IMR-90 (cell line): ENCODE data around the gene CALD1.

Experiments
- CEBPB ChIP-seq: IDR thresholded peaks from 2 replicates; pipeline ENCODE4 v1.6.1; 2012; ENCODE audit warnings: low read depth, low read length, improper control_type of control experiment
- CHD1 ChIP-seq: IDR thresholded peaks from 2 replicates; pipeline ENCODE4 v1.6.1; 2012; ENCODE audit warnings: low read depth, low read length, improper control_type of control experiment
- CTCF ChIP-seq: conservative IDR thresholded peaks from 2 replicates; pipeline ENCODE4 v1.5.1; 2012; ENCODE audit warnings: mild to moderate bottlenecking, low read depth, low read length, improper control_type of control experiment
- ELK1 ChIP-seq: fragments of 150-350 bp; IDR thresholded peaks from 2 replicates; pipeline ENCODE4 v1.6.1; 2016; ENCODE audit warnings: low read depth, mild to moderate bottlenecking, low read length, moderate library complexity, borderline replicate concordance
- FOS ChIP-seq: fragments of 150-350 bp; IDR thresholded peaks from 2 replicates; pipeline ENCODE4 v1.6.1; 2016; ENCODE audit warnings: low read depth, low read length
- POLR2A ChIP-seq: IDR thresholded peaks from 2 replicates; pipeline ENCODE4 v1.6.1; 2012; ENCODE audit warnings: mild to moderate bottlenecking, low read depth, low read length
- RCOR1 ChIP-seq: IDR thresholded peaks from 2 replicates; pipeline ENCODE4 v1.6.1; 2012; ENCODE audit warnings: mild to moderate bottlenecking, low read length, improper control_type of control experiment; ENCODE audit not compliant: insufficient replicate concordance
- RFX5 ChIP-seq: IDR thresholded peaks from 2 replicates; pipeline ENCODE4 v1.8.0; 2012; ENCODE audit warnings: low read depth, mild to moderate bottlenecking, low read length, moderate library complexity
- SMC3 ChIP-seq: fragments of 150-350 bp; IDR thresholded peaks from 2 replicates; pipeline ENCODE4 v1.6.1; 2016; ENCODE audit warnings: low read depth, mild to moderate bottlenecking, antibody characterized with exemption, low read length, moderate library complexity
- USF2 ChIP-seq: fragments of 150-350 bp; IDR thresholded peaks from 2 replicates; pipeline ENCODE4 v1.6.1; 2017; ENCODE audit warnings: mild to moderate bottlenecking, antibody characterized with exemption, low read length, low read depth

- no peak for TF ChIP-seq RCOR1
- no peak for TF ChIP-seq POLR2A
- no peak for TF ChIP-seq RFX5
- TF ChIP-seq CTCF = no peak
- TF ChIP-seq SMC3 = no peak
- no peak for TF ChIP-seq USF2
- peak; percentile 70; the same call in 1 of the 2 replicates for TF ChIP-seq CEBPB
- no peak for TF ChIP-seq FOS
- TF ChIP-seq CHD1 = no peak
- TF ChIP-seq ELK1 = no peak
Observed at GRCh38 chr7:134835463-134835823, 56.0 kb downstream of the CALD1 start.
